A549 (cell line): ENCODE data around the gene HSD11B1. TPM values are rescaled to one million over a fixed set of nuclear protein-coding genes. Genes with fewer than 3 reads are reported as not detected.

Experiments used
- ATAC-seq, 2 experiments: fragments of 200-7000 bp in 1 of 2; fragments of >200 bp in 1 of 2; cut with Nextera tagmentation in 1 of 2; cut with Tn5 transposase in 1 of 2; 3 replicates each; pipeline versions ENCODE4 v1.8.0 to v1.9.1; 2018 to 2020; ENCODE audit warnings: mild to moderate bottlenecking in 1 of 2, moderate library complexity in 1 of 2
- CTCF ChIA-PET: fragments of 300-600 bp; sonication (Branson Sonifier 250); formaldehyde crosslinking; extraction: SDS; loops from one replicate; lab custom pipeline; 2021; ENCODE audit warnings: antibody characterized with exemption, inconsistent platforms; lab: Yijun Ruan, JAX
- POLR2A ChIA-PET: fragments of 350-600 bp; formaldehyde crosslinking; extraction: SDS; loops from one replicate; lab custom pipeline; 2021; ENCODE audit warnings: antibody characterized with exemption, inconsistent platforms; lab: Yijun Ruan, JAX
- DNase-seq, 2 experiments: peaks; one replicate each; pipeline versions ENCODE4 v3.0.0 to v3.0.0-alpha.2; 2011 to 2016; ENCODE audit warnings: low read depth in 1 of 2, low spot score in 1 of 2
- FAIRE-seq: peaks from 2 replicates; lab custom pipeline; 2011; peaks lifted over from hg19 to GRCh38; lab: Jason Lieb, UNC
- H3K27ac ChIP-seq, 2 experiments: fragments of >200 bp; sonication (Bioruptor Twin); formaldehyde crosslinking; 3 replicates each; pipeline ENCODE4 v1.5.1; 2016 to 2017
- H3K4me1 ChIP-seq: fragments of >200 bp; sonication (Bioruptor Twin); formaldehyde crosslinking; 3 replicates; pipeline ENCODE4 v1.6.1; 2016
- H3K4me2 ChIP-seq: fragments of >200 bp; sonication (Bioruptor Twin); formaldehyde crosslinking; 3 replicates; pipeline ENCODE4 v1.6.1; 2016
- H3K4me3 ChIP-seq: fragments of >200 bp; sonication (Bioruptor Twin); formaldehyde crosslinking; 3 replicates; pipeline ENCODE4 v1.5.1; 2016
- H3K9me3 ChIP-seq: fragments of >200 bp; sonication (Bioruptor Twin); formaldehyde crosslinking; 3 replicates; pipeline ENCODE4 v1.6.1; 2016
- BHLHE40 ChIP-seq: IDR thresholded peaks from 2 replicates; pipeline ENCODE4 v1.6.1; 2012; ENCODE audit warnings: low read depth, low read length, inconsistent platforms
- CBX8 ChIP-seq: fragments of 200-600 bp; sonication (generic); IDR thresholded peaks from 2 replicates; pipeline ENCODE4 v1.6.1; 2016
- CHD4 ChIP-seq: fragments of 200-600 bp; sonication (generic); IDR thresholded peaks from 2 replicates; pipeline ENCODE4 v1.6.1; 2016; ENCODE audit warnings: antibody characterized with exemption, mild to moderate bottlenecking, borderline replicate concordance
- EHF ChIP-seq: fragments of 250-450 bp; sonication (Bioruptor Pico); IDR thresholded peaks from 2 replicates; pipeline ENCODE4 v1.5.0; 2020; ENCODE audit warnings: mild to moderate bottlenecking
- EHMT2 ChIP-seq: fragments of 200-600 bp; sonication (generic); IDR thresholded peaks from 2 replicates; pipeline ENCODE4 v1.6.1; 2016; ENCODE audit warnings: antibody characterized with exemption, low read depth, mild to moderate bottlenecking, moderate library complexity
- ESRRA ChIP-seq: fragments of 150-350 bp; IDR thresholded peaks from 2 replicates; pipeline ENCODE4 v1.6.1; 2014; ENCODE audit warnings: mild to moderate bottlenecking, low read length, borderline replicate concordance
- FOSL2 ChIP-seq, 2 experiments: fragments of 450-650 bp in 1 of 2; fragments of >200 bp in 1 of 2; sonication (Bioruptor Twin) in 1 of 2; formaldehyde crosslinking; IDR thresholded peaks; 2 replicates each; pipeline versions ENCODE4 v1.5.0 to v1.6.1; 2016 to 2020; ENCODE audit warnings: mild to moderate bottlenecking in 1 of 2, moderate library complexity in 1 of 2
- HEYL ChIP-seq: fragments of 250-450 bp; sonication (Bioruptor Pico); IDR thresholded peaks from 2 replicates; pipeline ENCODE4 v1.8.0; 2021; ENCODE audit warnings: mild to moderate bottlenecking, moderate library complexity
- JUNB ChIP-seq: fragments of >200 bp; sonication (Bioruptor Twin); formaldehyde crosslinking; IDR thresholded peaks from 2 replicates; pipeline ENCODE4 v1.6.1; 2016
- KDM1A ChIP-seq: fragments of 200-600 bp; sonication (generic); IDR thresholded peaks from 2 replicates; pipeline ENCODE4 v1.6.1; 2016; ENCODE audit warnings: low read depth, mild to moderate bottlenecking
- KDM5A ChIP-seq: fragments of 200-600 bp; sonication (generic); IDR thresholded peaks from 2 replicates; pipeline ENCODE4 v1.6.1; 2016; ENCODE audit warnings: antibody characterized with exemption, mild to moderate bottlenecking
- MYC ChIP-seq: IDR thresholded peaks from 2 replicates; pipeline ENCODE4 v1.6.1; 2012; ENCODE audit warnings: mild to moderate bottlenecking, inconsistent platforms, low read length, improper control_type of control experiment, borderline replicate concordance
- NPAS2 ChIP-seq: fragments of 250-450 bp; sonication (Bioruptor Pico); IDR thresholded peaks from 2 replicates; pipeline ENCODE4 v1.8.0; 2022; ENCODE audit warnings: mild to moderate bottlenecking, moderate library complexity, borderline replicate concordance
- NR3C1 ChIP-seq: fragments of >200 bp; sonication (Bioruptor Twin); formaldehyde crosslinking; IDR thresholded peaks from 3 replicates; pipeline ENCODE4 v1.6.1; 2017
- PHF8 ChIP-seq: fragments of 200-600 bp; sonication (generic); IDR thresholded peaks from 2 replicates; pipeline ENCODE4 v1.6.1; 2016; ENCODE audit warnings: low read depth, mild to moderate bottlenecking, antibody characterized with exemption, moderate library complexity, borderline replicate concordance
- POLR2AphosphoS2 ChIP-seq: conservative IDR thresholded peaks from 2 replicates; pipeline ENCODE4 v1.6.1; 2012; ENCODE audit warnings: low read length, improper control_type of control experiment, inconsistent platforms
- RFX5 ChIP-seq: fragments of 450-650 bp; IDR thresholded peaks from 2 replicates; pipeline ENCODE4 v1.7.1; 2014; ENCODE audit warnings: antibody characterized with exemption, mild to moderate bottlenecking, moderate library complexity
- RNF2 ChIP-seq: fragments of 200-600 bp; sonication (generic); IDR thresholded peaks from 2 replicates; pipeline ENCODE4 v1.6.1; 2016; ENCODE audit warnings: low read depth, mild to moderate bottlenecking, antibody characterized with exemption, moderate library complexity, borderline replicate concordance
- SMC3 ChIP-seq: fragments of >200 bp; sonication (Bioruptor Twin); formaldehyde crosslinking; IDR thresholded peaks from 3 replicates; pipeline ENCODE4 v1.6.1; 2018; ENCODE audit warnings: inconsistent platforms
- WGBS: methylation state at CpG from one replicate; pipeline ENCODE4 v1.1.6; 2017; ENCODE audit errors: missing lambda C conversion rate; 5-methylcytosine and 5-hydroxymethylcytosine counted together
- polyA plus RNA-seq, 4 experiments: library from polyadenylated mRNA; depleted of rRNA in 3 of 4; stranded (reverse); fragments of >200 nt; fragmentation: RNase III in 1 of 4; extraction: RNeasy Plus Mini Kit Qiagen cat#74134 plus additional on column Dnase treatment in 1 of 4; gene quantifications; 2 replicates in 3 of 4; 3 replicates in 1 of 4; pipeline ENCODE4 v1.2.3, GENCODE V29; 2011 to 2017
- TF ChIP-seq, protein P1 (sequence below): IDR thresholded peaks from 2 replicates; pipeline ENCODE4 v1.6.1; 2012
- TF ChIP-seq, protein P2 (sequence below): fragments of 250-450 bp; sonication (Bioruptor Pico); IDR thresholded peaks from 2 replicates; pipeline ENCODE4 v1.5.0; 2021; ENCODE audit warnings: mild to moderate bottlenecking, moderate library complexity, borderline replicate concordance
- TF ChIP-seq, protein P3 (sequence below): fragments of >200 bp; sonication (Bioruptor Twin); formaldehyde crosslinking; IDR thresholded peaks from 3 replicates; pipeline ENCODE4 v1.5.1; 2016
- TF ChIP-seq, protein P4 (sequence below): fragments of 450-650 bp; IDR thresholded peaks from 2 replicates; pipeline ENCODE4 v1.6.1; 2014; ENCODE audit warnings: antibody characterized with exemption
- TF ChIP-seq, protein P5 (sequence below): fragments of >200 bp; sonication (Bioruptor Twin); formaldehyde crosslinking; IDR thresholded peaks from 3 replicates; pipeline ENCODE4 v1.6.1; 2016

The HSD11B1 gene
- polyA plus RNA-seq, 2 of the 4 experiments (the other 2 are of a cell fraction): not detected

DNA sequence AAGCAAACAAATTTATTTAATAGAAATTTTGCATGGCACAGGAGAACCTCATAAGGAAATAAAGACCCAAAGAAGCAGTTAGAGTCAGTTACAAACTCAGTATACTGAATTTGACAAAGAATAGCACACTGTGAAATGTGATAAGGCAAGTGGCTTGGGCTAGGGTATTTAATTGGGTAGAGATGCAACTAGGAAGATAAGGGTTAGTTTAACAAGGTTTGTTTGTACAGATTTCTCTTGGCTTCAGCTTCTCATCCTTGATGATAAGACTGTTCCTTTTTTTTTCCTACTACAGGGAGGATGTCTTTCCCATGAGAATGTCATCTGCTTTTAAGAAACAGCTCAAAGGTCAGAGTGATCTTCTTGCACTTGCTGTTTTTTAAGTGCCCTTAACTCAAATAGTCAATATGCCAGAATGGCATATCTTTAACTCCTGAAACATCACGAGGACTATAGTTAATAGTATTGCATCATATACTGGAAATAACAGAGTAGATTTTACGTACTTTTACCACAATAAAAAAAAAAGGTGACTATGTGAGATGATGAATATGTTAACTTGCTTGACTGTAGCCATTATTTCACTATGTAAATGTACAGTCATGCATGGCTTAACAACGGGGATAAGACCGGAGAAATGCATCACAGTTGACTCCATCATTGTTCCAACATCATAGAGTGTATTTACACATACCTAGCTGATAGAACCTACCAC lies 42.0 kb downstream of the HSD11B1 start:
- Histone ChIP-seq H3K9me3 (no peaks in the 10 kb centered on the region), H3K4me2 (peak overlapping the region; percentile 62; the same call in 1 of the 3 replicates), H3K4me3 (no peak overlapping the region), H3K27ac (no peak overlapping the region), H3K4me1 (peaks cover 11% of the 10 kb centered on the region; the same call in 1 of the 3 replicates)
- FAIRE-seq (no peak), ATAC-seq (no peak), DNase-seq (no peak)
- TF ChIP-seq EHMT2: no peak
- TF ChIP-seq, protein P1, sequence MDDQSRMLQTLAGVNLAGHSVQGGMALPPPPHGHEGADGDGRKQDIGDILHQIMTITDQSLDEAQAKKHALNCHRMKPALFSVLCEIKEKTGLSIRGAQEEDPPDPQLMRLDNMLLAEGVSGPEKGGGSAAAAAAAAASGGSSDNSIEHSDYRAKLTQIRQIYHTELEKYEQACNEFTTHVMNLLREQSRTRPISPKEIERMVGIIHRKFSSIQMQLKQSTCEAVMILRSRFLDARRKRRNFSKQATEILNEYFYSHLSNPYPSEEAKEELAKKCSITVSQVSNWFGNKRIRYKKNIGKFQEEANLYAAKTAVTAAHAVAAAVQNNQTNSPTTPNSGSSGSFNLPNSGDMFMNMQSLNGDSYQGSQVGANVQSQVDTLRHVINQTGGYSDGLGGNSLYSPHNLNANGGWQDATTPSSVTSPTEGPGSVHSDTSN: no peak
- TF ChIP-seq, protein P2, sequence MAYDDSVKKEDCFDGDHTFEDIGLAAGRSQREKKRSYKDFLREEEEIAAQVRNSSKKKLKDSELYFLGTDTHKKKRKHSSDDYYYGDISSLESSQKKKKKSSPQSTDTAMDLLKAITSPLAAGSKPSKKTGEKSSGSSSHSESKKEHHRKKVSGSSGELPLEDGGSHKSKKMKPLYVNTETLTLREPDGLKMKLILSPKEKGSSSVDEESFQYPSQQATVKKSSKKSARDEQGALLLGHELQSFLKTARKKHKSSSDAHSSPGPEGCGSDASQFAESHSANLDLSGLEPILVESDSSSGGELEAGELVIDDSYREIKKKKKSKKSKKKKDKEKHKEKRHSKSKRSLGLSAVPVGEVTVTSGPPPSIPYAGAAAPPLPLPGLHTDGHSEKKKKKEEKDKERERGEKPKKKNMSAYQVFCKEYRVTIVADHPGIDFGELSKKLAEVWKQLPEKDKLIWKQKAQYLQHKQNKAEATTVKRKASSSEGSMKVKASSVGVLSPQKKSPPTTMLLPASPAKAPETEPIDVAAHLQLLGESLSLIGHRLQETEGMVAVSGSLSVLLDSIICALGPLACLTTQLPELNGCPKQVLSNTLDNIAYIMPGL (CRISPR knock-in tag): no peak
- no peak for TF ChIP-seq NR3C1
- no peak for TF ChIP-seq HEYL
- no peak for TF ChIP-seq KDM5A
- TF ChIP-seq, protein P3, sequence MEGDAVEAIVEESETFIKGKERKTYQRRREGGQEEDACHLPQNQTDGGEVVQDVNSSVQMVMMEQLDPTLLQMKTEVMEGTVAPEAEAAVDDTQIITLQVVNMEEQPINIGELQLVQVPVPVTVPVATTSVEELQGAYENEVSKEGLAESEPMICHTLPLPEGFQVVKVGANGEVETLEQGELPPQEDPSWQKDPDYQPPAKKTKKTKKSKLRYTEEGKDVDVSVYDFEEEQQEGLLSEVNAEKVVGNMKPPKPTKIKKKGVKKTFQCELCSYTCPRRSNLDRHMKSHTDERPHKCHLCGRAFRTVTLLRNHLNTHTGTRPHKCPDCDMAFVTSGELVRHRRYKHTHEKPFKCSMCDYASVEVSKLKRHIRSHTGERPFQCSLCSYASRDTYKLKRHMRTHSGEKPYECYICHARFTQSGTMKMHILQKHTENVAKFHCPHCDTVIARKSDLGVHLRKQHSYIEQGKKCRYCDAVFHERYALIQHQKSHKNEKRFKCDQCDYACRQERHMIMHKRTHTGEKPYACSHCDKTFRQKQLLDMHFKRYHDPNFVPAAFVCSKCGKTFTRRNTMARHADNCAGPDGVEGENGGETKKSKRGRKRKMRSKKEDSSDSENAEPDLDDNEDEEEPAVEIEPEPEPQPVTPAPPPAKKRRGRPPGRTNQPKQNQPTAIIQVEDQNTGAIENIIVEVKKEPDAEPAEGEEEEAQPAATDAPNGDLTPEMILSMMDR: no peak
- TF ChIP-seq PHF8: no peak
- TF ChIP-seq RNF2: no peak
- no peak for TF ChIP-seq CHD4
- TF ChIP-seq JUNB: no peak
- no peak for TF ChIP-seq NPAS2 (CRISPR knock-in tag)
- TF ChIP-seq KDM1A: no peak
- TF ChIP-seq BHLHE40: no peak
- CTCF ChIA-PET: interaction anchor here (0.6 to 2.9 kb wide), 10 partner anchors 10 to 181 kb away, joined by 3 to 11 read pairs (median 4); no protein-coding TSS in a partner anchor
- POLR2A ChIA-PET: no interaction called here
- 42% methylated on average over 4 of the region's 4 CpGs for WGBS

DNA sequence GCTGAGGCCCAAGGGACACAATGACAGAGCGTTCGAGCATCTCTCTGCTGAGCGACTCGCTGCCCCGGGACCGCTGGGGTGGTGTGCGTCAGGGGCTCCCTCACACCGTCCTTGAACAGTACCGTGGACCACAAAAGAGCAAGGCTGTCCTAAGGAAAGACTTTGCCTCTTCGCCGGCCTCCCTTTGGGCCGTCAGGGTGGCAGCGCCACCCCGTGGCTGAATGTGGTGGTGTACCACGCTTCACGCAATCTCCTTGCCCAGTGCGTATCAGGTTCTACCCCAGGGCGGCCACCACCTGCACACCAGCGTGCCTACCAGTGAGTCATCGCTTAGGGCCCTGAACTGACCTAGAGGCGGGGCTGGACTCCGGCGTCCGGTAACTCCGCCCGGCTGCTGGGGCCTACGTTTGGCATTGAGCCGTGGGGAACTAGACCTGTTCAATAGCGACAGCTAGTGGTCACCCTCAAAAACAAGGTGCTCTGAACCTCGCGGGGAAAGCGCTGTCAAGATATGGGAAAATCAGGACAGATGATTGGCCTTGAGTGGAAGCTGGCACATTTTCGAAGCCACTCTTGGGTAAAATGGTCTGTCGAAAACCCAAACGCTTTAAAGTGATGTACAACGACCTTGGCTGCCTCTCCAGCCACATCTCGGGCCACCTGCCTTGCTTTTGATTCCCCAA lies 43.1 kb downstream of the HSD11B1 start:
- WGBS: 8% methylated on average over 37 of the region's 37 CpGs
- peak; percentile 95 to 97 for DNase-seq
- H3K27ac ChIP-seq: peak overlapping the region; percentile 41 to 74; a peak in 5 of 6 replicates
- H3K9me3 ChIP-seq: no peaks in the 10 kb centered on the region
- peak; percentile 99 for ATAC-seq
- H3K4me2 ChIP-seq: peak overlapping the region; percentile 62
- ChIA-PET CTCF (interaction anchor here (0.6 to 2.9 kb wide), 48 partner anchors 9 to 1561 kb away, joined by 3 to 22 read pairs (median 4); no protein-coding TSS in a partner anchor), POLR2A (no interaction called here)
- peaks cover 7% of the 10 kb centered on the region; the same call in 1 of the 3 replicates for H3K4me1 ChIP-seq
- peak; percentile 51 for FAIRE-seq
- H3K4me3 ChIP-seq: peak overlapping the region; percentile 26; the same call in 1 of the 3 replicates
- TF ChIP-seq CBX8 (no peak), SMC3 (peak; percentile 78), NR3C1 (no peak), POLR2AphosphoS2 (no peak), EHF (CRISPR knock-in tag) (no peak), FOSL2 (IDR thresholded peaks at IDR 0.05) (peak; percentile 49; the same call in 1 of the 2 replicates), FOSL2 (CRISPR knock-in tag; IDR thresholded peaks at IDR 0.05) (peak; percentile 96), ESRRA (no peak), EHMT2 (no peak), MYC (peak; percentile 37; the same call in 1 of the 2 replicates), JUNB (no peak), RFX5 (no peak)
- TF ChIP-seq, protein P3: peak; percentile 96
- TF ChIP-seq, protein P4, sequence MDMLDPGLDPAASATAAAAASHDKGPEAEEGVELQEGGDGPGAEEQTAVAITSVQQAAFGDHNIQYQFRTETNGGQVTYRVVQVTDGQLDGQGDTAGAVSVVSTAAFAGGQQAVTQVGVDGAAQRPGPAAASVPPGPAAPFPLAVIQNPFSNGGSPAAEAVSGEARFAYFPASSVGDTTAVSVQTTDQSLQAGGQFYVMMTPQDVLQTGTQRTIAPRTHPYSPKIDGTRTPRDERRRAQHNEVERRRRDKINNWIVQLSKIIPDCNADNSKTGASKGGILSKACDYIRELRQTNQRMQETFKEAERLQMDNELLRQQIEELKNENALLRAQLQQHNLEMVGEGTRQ: no peak
- TF ChIP-seq, protein P5, sequence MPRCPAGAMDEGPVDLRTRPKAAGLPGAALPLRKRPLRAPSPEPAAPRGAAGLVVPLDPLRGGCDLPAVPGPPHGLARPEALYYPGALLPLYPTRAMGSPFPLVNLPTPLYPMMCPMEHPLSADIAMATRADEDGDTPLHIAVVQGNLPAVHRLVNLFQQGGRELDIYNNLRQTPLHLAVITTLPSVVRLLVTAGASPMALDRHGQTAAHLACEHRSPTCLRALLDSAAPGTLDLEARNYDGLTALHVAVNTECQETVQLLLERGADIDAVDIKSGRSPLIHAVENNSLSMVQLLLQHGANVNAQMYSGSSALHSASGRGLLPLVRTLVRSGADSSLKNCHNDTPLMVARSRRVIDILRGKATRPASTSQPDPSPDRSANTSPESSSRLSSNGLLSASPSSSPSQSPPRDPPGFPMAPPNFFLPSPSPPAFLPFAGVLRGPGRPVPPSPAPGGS: no peak
